H9 (cell line): ENCODE data around the gene NRXN3. TPM values are rescaled to one million over a fixed set of nuclear protein-coding genes. Genes with fewer than 3 reads are reported as not detected.

ENCODE experiments used
- DNase-seq: peaks from one replicate; pipeline ENCODE4 v3.0.0-alpha.2; 2017
- H2AFZ ChIP-seq: one replicate; pipeline ENCODE4 v1.6.1; 2013; ENCODE audit warnings: mild to moderate bottlenecking, low read length, control low read depth, moderate library complexity
- H2AK5ac ChIP-seq: 2 replicates; pipeline ENCODE4 v1.6.1; 2013; ENCODE audit warnings: low read length, control low read depth, mixed read lengths; ENCODE audit not compliant: insufficient read length
- H2BK120ac ChIP-seq: one replicate; pipeline ENCODE4 v1.6.1; 2013; ENCODE audit warnings: low read depth, mild to moderate bottlenecking, low read length, control low read depth, inconsistent platforms; ENCODE audit not compliant: poor library complexity, severe bottlenecking
- H2BK12ac ChIP-seq: 2 replicates; pipeline ENCODE4 v1.6.1; 2013; ENCODE audit warnings: low read length, control low read depth, mixed read lengths, low read depth; ENCODE audit not compliant: insufficient read length
- H2BK15ac ChIP-seq: 2 replicates; pipeline ENCODE4 v1.6.1; 2013; ENCODE audit warnings: low read depth, low read length, control low read depth
- H2BK20ac ChIP-seq: one replicate; pipeline ENCODE4 v1.6.1; 2013; ENCODE audit warnings: low read depth, mild to moderate bottlenecking, low read length, control low read depth, inconsistent platforms; ENCODE audit not compliant: poor library complexity, severe bottlenecking
- H2BK5ac ChIP-seq: 2 replicates; pipeline ENCODE4 v1.6.1; 2013; ENCODE audit warnings: low read length, control low read depth, mixed read lengths; ENCODE audit not compliant: insufficient read length
- H3K14ac ChIP-seq: 2 replicates; pipeline ENCODE4 v1.6.1; 2013; ENCODE audit warnings: low read length, control low read depth; ENCODE audit not compliant: insufficient read depth
- H3K18ac ChIP-seq: 2 replicates; pipeline ENCODE4 v1.6.1; 2013; ENCODE audit warnings: low read depth, mild to moderate bottlenecking, mixed read lengths, low read length, control low read depth; ENCODE audit not compliant: insufficient read length
- H3K23ac ChIP-seq: 2 replicates; pipeline ENCODE4 v1.6.1; 2013; ENCODE audit warnings: low read length, control low read depth, mixed read lengths, low read depth; ENCODE audit not compliant: insufficient read length
- H3K23me2 ChIP-seq: 2 replicates; pipeline ENCODE4 v1.6.1; 2013; ENCODE audit warnings: low read depth, mild to moderate bottlenecking, mixed read lengths, low read length, control low read depth; ENCODE audit not compliant: insufficient read length, poor library complexity, severe bottlenecking
- H3K27ac ChIP-seq: 2 replicates; pipeline ENCODE4 v1.5.1; 2013; ENCODE audit warnings: low read length, control low read depth, mixed read lengths, low read depth; ENCODE audit not compliant: insufficient read length
- H3K27me3 ChIP-seq: 2 replicates; pipeline ENCODE4 v1.6.1; 2013; ENCODE audit warnings: low read length, control low read depth, inconsistent platforms; ENCODE audit not compliant: insufficient read depth
- H3K4ac ChIP-seq: 2 replicates; pipeline ENCODE4 v1.6.1; 2013; ENCODE audit warnings: low read depth, mild to moderate bottlenecking, control low read depth, inconsistent platforms, low read length, moderate library complexity
- H3K4me1 ChIP-seq: 2 replicates; pipeline ENCODE4 v1.6.1; 2013; ENCODE audit warnings: low read length, control low read depth, inconsistent platforms; ENCODE audit not compliant: insufficient read depth
- H3K4me2 ChIP-seq: 2 replicates; pipeline ENCODE4 v1.6.1; 2013; ENCODE audit warnings: low read length, control low read depth, mixed read lengths; ENCODE audit not compliant: insufficient read length, insufficient read depth
- H3K56ac ChIP-seq: 2 replicates; pipeline ENCODE4 v1.6.1; 2013; ENCODE audit warnings: low read depth, mild to moderate bottlenecking, mixed read lengths, low read length, control low read depth; ENCODE audit not compliant: insufficient read length
- H3K79me1 ChIP-seq: 2 replicates; pipeline ENCODE4 v1.6.1; 2013; ENCODE audit warnings: low read depth, mild to moderate bottlenecking, moderate library complexity, low read length, control low read depth, inconsistent platforms; ENCODE audit not compliant: insufficient read depth, poor library complexity, severe bottlenecking
- H3K79me2 ChIP-seq: 2 replicates; pipeline ENCODE4 v1.6.1; 2013; ENCODE audit warnings: low read length, control low read depth, inconsistent platforms; ENCODE audit not compliant: insufficient read depth
- H3K9ac ChIP-seq: 2 replicates; pipeline ENCODE4 v1.6.1; 2013; ENCODE audit warnings: low read length, control low read depth, mixed read lengths; ENCODE audit not compliant: insufficient read length; ENCODE audit errors: extremely low read depth
- H3K9me3 ChIP-seq: one replicate; pipeline ENCODE4 v1.6.1; 2013; ENCODE audit warnings: low read depth, low read length, inconsistent platforms; ENCODE audit not compliant: control insufficient read depth
- H3T11ph ChIP-seq: one replicate; pipeline ENCODE4 v1.6.1; 2013; ENCODE audit warnings: mild to moderate bottlenecking, low read length, control low read depth, inconsistent platforms
- H4K20me1 ChIP-seq: one replicate; pipeline ENCODE4 v1.6.1; 2013; ENCODE audit not compliant: control insufficient read depth, insufficient read length, insufficient read depth
- H4K5ac ChIP-seq: 2 replicates; pipeline ENCODE4 v1.6.1; 2013; ENCODE audit warnings: low read depth, mild to moderate bottlenecking, mixed read lengths, low read length, control low read depth; ENCODE audit not compliant: insufficient read length
- H4K8ac ChIP-seq: replicated peaks from 2 replicates; pipeline ENCODE4 v1.6.1; 2013; ENCODE audit warnings: low read length, control low read depth, mixed read lengths, low read depth; ENCODE audit not compliant: insufficient read length
- H4K91ac ChIP-seq: 2 replicates; pipeline ENCODE4 v1.6.1; 2013; ENCODE audit warnings: low read depth, mild to moderate bottlenecking, moderate library complexity, mixed read lengths, low read length, control low read depth; ENCODE audit not compliant: insufficient read length
- H3K27ac Mint-ChIP-seq, 3 experiments: 2 replicates in 2 of 3; 3 replicates in 1 of 3; pipeline ENCODE4 v1.8.0; 2020 to 2021; ENCODE audit warnings: mixed read lengths in 3 of 3, mild to moderate bottlenecking in 1 of 3, moderate library complexity in 1 of 3
- H3K27me3 Mint-ChIP-seq: 2 replicates; pipeline ENCODE4 v1.8.0; 2021; ENCODE audit warnings: low read depth, mild to moderate bottlenecking, moderate library complexity, mixed read lengths
- H3K36me3 Mint-ChIP-seq, 3 experiments: 2 replicates in 2 of 3; 3 replicates in 1 of 3; pipeline ENCODE4 v1.8.0; 2020 to 2021; ENCODE audit warnings: low read depth in 3 of 3, mixed read lengths in 3 of 3; ENCODE audit not compliant: insufficient read depth in 1 of 3
- H3K4me1 Mint-ChIP-seq, 2 experiments: 2 replicates each; pipeline ENCODE4 v1.8.0; 2020; ENCODE audit warnings: mixed read lengths in 2 of 2
- H3K4me3 Mint-ChIP-seq, 2 experiments: 2 replicates in 1 of 2; 3 replicates in 1 of 2; pipeline ENCODE4 v1.8.0; 2020 to 2021; ENCODE audit warnings: mild to moderate bottlenecking in 2 of 2, mixed read lengths in 2 of 2, moderate library complexity in 1 of 2
- H3K9me3 Mint-ChIP-seq, 2 experiments: 2 replicates in 1 of 2; 3 replicates in 1 of 2; pipeline ENCODE4 v1.8.0; 2020; ENCODE audit warnings: mild to moderate bottlenecking in 2 of 2, mixed read lengths in 2 of 2, moderate library complexity in 1 of 2
- CTCF ChIP-seq: fragments of 200-600 bp; sonication (generic); conservative IDR thresholded peaks from 3 replicates; pipeline ENCODE4 v1.8.0; 2021; ENCODE audit warnings: antibody characterized with exemption, mild to moderate bottlenecking
- WGBS: extraction: QIAGEN DNeasy Blood & Tissue Kit; methylation state at CpG from one replicate; pipeline ENCODE4 v1.1.7; 2013; ENCODE audit warnings: missing lambda C conversion rate, low lambda C conversion rate, mixed read lengths; ENCODE audit not compliant: insufficient read length; ENCODE audit errors: extremely low coverage; 5-methylcytosine and 5-hydroxymethylcytosine counted together
- total RNA-seq: library from RNA; stranded (reverse); gene quantifications from 2 replicates; pipeline ENCODE4 v1.2.1, GENCODE V29; 2021

NRXN3 gene
- total RNA-seq, 1 experiment from 2014 or later, result 1.8 TPM

DNA sequence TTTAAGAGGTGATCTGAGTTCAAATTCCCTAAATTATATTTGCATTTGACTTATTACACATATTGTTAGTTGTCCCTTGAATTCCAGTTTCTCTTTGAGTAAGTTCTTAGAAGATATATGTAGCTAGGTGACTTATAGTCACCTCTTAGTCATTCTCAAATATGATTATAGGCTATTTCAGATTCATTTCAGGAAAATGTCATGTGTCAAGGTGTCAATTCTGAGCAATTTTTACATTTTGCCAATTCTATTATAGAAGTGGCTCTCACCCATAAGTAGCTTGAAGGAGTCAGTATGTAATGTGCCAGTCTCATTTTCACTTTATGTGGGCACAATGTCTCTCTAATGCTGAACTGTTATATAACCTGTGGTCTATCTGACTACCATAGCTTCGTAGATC is 1417.7 kb downstream of the NRXN3 start:
- no peak overlapping the region for H3K9ac ChIP-seq
- H4K5ac ChIP-seq, result no peak overlapping the region
- no peak overlapping the region for H3K4ac ChIP-seq
- no peak overlapping the region for H2BK15ac ChIP-seq
- no peak overlapping the region for H3K56ac ChIP-seq
- H2BK20ac ChIP-seq, result no peak overlapping the region
- H2BK5ac ChIP-seq, result no peak overlapping the region
- no peak overlapping the region for H2BK12ac ChIP-seq
- no peaks in the 10 kb centered on the region for H3K9me3 ChIP-seq
- H3K9me3 Mint-ChIP-seq, result peaks cover 11 to 16% of the 10 kb centered on the region in 2 experiments
- H3K4me2 ChIP-seq, result no peak overlapping the region
- H4K91ac ChIP-seq, result no peak overlapping the region
- H3T11ph ChIP-seq, result no peak overlapping the region
- no peaks in the 10 kb centered on the region for H4K20me1 ChIP-seq
- peaks cover 5 to 13% (median 12%) of the 10 kb centered on the region in 3 experiments for H3K36me3 Mint-ChIP-seq
- no peaks in the 10 kb centered on the region for H3K27me3 ChIP-seq
- H3K14ac ChIP-seq, result no peak overlapping the region
- H4K8ac ChIP-seq, result no peak overlapping the region
- H3K18ac ChIP-seq, result no peak overlapping the region
- no peak overlapping the region for H3K27ac ChIP-seq
- no peaks in the 10 kb centered on the region for H3K79me1 ChIP-seq
- H3K79me2 ChIP-seq, result no peaks in the 10 kb centered on the region
- no peak overlapping the region for H2AFZ ChIP-seq
- DNase-seq, result no peak
- H3K27me3 Mint-ChIP-seq, result no peaks in the 10 kb centered on the region
- H3K4me1 ChIP-seq, result no peaks in the 10 kb centered on the region; the same call in 1 of the 2 replicates
- H3K23me2 ChIP-seq, result no peaks in the 10 kb centered on the region
- no peak for TF ChIP-seq CTCF
- no peak overlapping the region for H3K27ac Mint-ChIP-seq
- no peak overlapping the region for H2AK5ac ChIP-seq
- H3K23ac ChIP-seq, result no peak overlapping the region
- no CpG with 5 or more reads among the region's 1 CpG for WGBS
- H2BK120ac ChIP-seq, result no peak overlapping the region
- H3K4me1 Mint-ChIP-seq, result peaks cover 12 to 13% of the 10 kb centered on the region in 2 experiments
- no peak overlapping the region for H3K4me3 Mint-ChIP-seq
